ENCODE measurements around the gene KLHL9.
"Not testable (repeated sequence)": the region's sequence is repeated elsewhere in the genome, so short reads cannot be mapped to it uniquely, and the experiment has no call there.

Gene KLHL9

GRCh38 chr9:21334701-21335632 is at the start of gene KLHL9:
Gene KLHL9 (minus strand): TSS chr9:21335404. CDS start chr9:21334859, 545 bp downstream.
- TF ChIP-seq GATA1 (IDR thresholded peaks at IDR 0.05; ENCODE audit: low read depth, low read length) = no peak
- TF ChIP-seq POLR2A (IDR thresholded peaks at IDR 0.05; ENCODE audit: low read length) = peak; percentile 76
- peak; percentile 92 to 94 for DNase-seq

GRCh38 chr9:21383627-21384026 is 48.4 kb upstream of the KLHL9 start:
- TF ChIP-seq POLR2A (IDR thresholded peaks at IDR 0.05; ENCODE audit: low read length) (no peak), GATA1 (IDR thresholded peaks at IDR 0.05; ENCODE audit: low read depth, low read length) (no peak)
- DNase-seq = no peak

- no peak for DNase-seq
- no peak for TF ChIP-seq POLR2A (IDR thresholded peaks at IDR 0.05; ENCODE audit: low read length)
- no peak for TF ChIP-seq GATA1 (IDR thresholded peaks at IDR 0.05; ENCODE audit: low read depth, low read length)
These were observed 46.5 kb upstream of the KLHL9 start for GRCh38 chr9:21381448-21382339.

- not testable (repeated sequence) for DNase-seq
These were observed 36.3 kb upstream of the KLHL9 start for GRCh38 chr9:21371467-21371866.

GRCh38 chr9:21367957-21368356 is 32.8 kb upstream of the KLHL9 start, which contains the start of gene IFNA13:
Gene IFNA13 (minus strand): TSS chr9:21368057. CDS start chr9:21368010, 47 bp downstream.
- no peak for DNase-seq
- no peak for TF ChIP-seq GATA1 (IDR thresholded peaks at IDR 0.05; ENCODE audit: low read depth, low read length)
- no peak for TF ChIP-seq POLR2A (IDR thresholded peaks at IDR 0.05; ENCODE audit: low read length)

- not testable (repeated sequence) for DNase-seq
These were observed 32.0 kb upstream of the KLHL9 start for GRCh38 chr9:21367169-21367568.

- no peak for DNase-seq
- TF ChIP-seq POLR2A (IDR thresholded peaks at IDR 0.05; ENCODE audit: low read length) (no peak), GATA1 (IDR thresholded peaks at IDR 0.05; ENCODE audit: low read depth, low read length) (no peak)
These were observed 27.1 kb upstream of the KLHL9 start for GRCh38 chr9:21362287-21362686.

- DNase-seq = no peak
These were observed 22.6 kb upstream of the KLHL9 start for GRCh38 chr9:21357479-21358460.

GRCh38 chr9:21350787-21351186 is 15.6 kb upstream of the KLHL9 start, which contains the start of gene IFNA6:
Gene IFNA6 (minus strand): TSS chr9:21350887. CDS start chr9:21350887, 0 bp downstream.
- DNase-seq = no peak

More at GRCh38 chr9:21357479-21358460, 22.6 kb upstream of the KLHL9 start:
- no peak for TF ChIP-seq POLR2A (IDR thresholded peaks at IDR 0.05; ENCODE audit: low read length)
- TF ChIP-seq GATA1 (IDR thresholded peaks at IDR 0.05; ENCODE audit: low read depth, low read length) = no peak

GRCh38 chr9:21348430-21348970 is 13.3 kb upstream of the KLHL9 start:
- TF ChIP-seq GATA1 (IDR thresholded peaks at IDR 0.05; ENCODE audit: low read depth, low read length) (no peak), POLR2A (IDR thresholded peaks at IDR 0.05; ENCODE audit: low read length) (no peak)
- DNase-seq = no peak

More at GRCh38 chr9:21350787-21351186, 15.6 kb upstream of the KLHL9 start, which contains the start of gene IFNA6:
- no peak for TF ChIP-seq GATA1 (IDR thresholded peaks at IDR 0.05; ENCODE audit: low read depth, low read length)
- no peak for TF ChIP-seq POLR2A (IDR thresholded peaks at IDR 0.05; ENCODE audit: low read length)

GRCh38 chr9:21340735-21341134 is 5.5 kb upstream of the KLHL9 start:
- TF ChIP-seq POLR2A (IDR thresholded peaks at IDR 0.05; ENCODE audit: low read length) = no peak
- DNase-seq = no peak

GRCh38 chr9:21336457-21336856 is 1.3 kb upstream of the KLHL9 start:
- no peak for DNase-seq
- TF ChIP-seq POLR2A (IDR thresholded peaks at IDR 0.05; ENCODE audit: low read length) = no peak
- no peak for TF ChIP-seq GATA1 (IDR thresholded peaks at IDR 0.05; ENCODE audit: low read depth, low read length)

- TF ChIP-seq POLR2A (IDR thresholded peaks at IDR 0.05; ENCODE audit: low read length) = no peak
- peak; percentile 57 to 74 for DNase-seq
These were observed 2.0 kb downstream of the KLHL9 start for GRCh38 chr9:21333226-21333625.

Measured in erythroblast (primary cell).